Measurements from ENCODE around the gene PRKN. TPM values are rescaled to one million over a fixed set of nuclear protein-coding genes. Genes with fewer than 3 reads are reported as not detected.

Gene PRKN
- polyA plus RNA-seq, 3 donors, result 0.41 to 16.8 (median 2.1) TPM

- H3K27ac ChIP-seq (ENCODE audit: low read depth, low read length), result no peak overlapping the region
- WGBS, 3 donors, result 84 to 93% (median 92%) methylated on average over 4 of the region's 4 CpGs
Measured at GRCh38 chr6:161479376-161479775, 1248.2 kb downstream of the PRKN start.

GRCh38 chr6:161477876-161478425, 1249.6 kb downstream of the PRKN start:
- 76 to 96% (median 93%) methylated on average over 7 of the region's 7 CpGs for WGBS, 3 donors
- no peak overlapping the region for H3K27ac ChIP-seq (ENCODE audit: low read depth, low read length)

- H3K27ac ChIP-seq (ENCODE audit: low read depth, low read length), result no peak overlapping the region
- WGBS, 3 donors, result 51 to 77% (median 61%) methylated on average over 9 of the region's 9 CpGs
Measured at GRCh38 chr6:161476711-161477110, 1250.9 kb downstream of the PRKN start.

- no peak overlapping the region for H3K27ac ChIP-seq (ENCODE audit: low read depth, low read length)
- 68 to 75% (median 74%) methylated on average over 2 of the region's 2 CpGs for WGBS, 3 donors
Measured at GRCh38 chr6:161465403-161465802, 1262.2 kb downstream of the PRKN start.

- no peak overlapping the region for H3K27ac ChIP-seq (ENCODE audit: low read depth, low read length)
- 64 to 75% (median 71%) methylated on average over 2 of the region's 2 CpGs for WGBS, 3 donors
Measured at GRCh38 chr6:161463071-161463470, 1264.5 kb downstream of the PRKN start.

- WGBS, 3 donors, result 77 to 89% (median 79%) methylated on average over 2 of the region's 2 CpGs
- H3K27ac ChIP-seq (ENCODE audit: low read depth, low read length), result no peak overlapping the region
Measured at GRCh38 chr6:161462148-161462547, 1265.4 kb downstream of the PRKN start.

GRCh38 chr6:161459008-161459615, 1268.5 kb downstream of the PRKN start:
- WGBS, 3 donors, result 25 to 34% (median 25%) methylated on average over 1 of the region's 1 CpG
- H3K27ac ChIP-seq (ENCODE audit: low read depth, low read length), result no peak overlapping the region

- H3K27ac ChIP-seq (ENCODE audit: low read depth, low read length), result no peak overlapping the region
- WGBS, 3 donors, result 66 to 83% (median 73%) methylated on average over 12 of the region's 12 CpGs
Measured at GRCh38 chr6:161458201-161458951, 1269.2 kb downstream of the PRKN start.

- WGBS, 3 donors, result 79 to 94% (median 92%) methylated on average over 4 to 5 of the region's 5 CpGs
- no peak overlapping the region for H3K27ac ChIP-seq (ENCODE audit: low read depth, low read length)
Measured at GRCh38 chr6:161455848-161456247, 1271.7 kb downstream of the PRKN start.

- 65 to 82% (median 72%) methylated on average over 4 of the region's 4 CpGs for WGBS, 3 donors
- H3K27ac ChIP-seq (ENCODE audit: low read depth, low read length), result no peak overlapping the region
Measured at GRCh38 chr6:161453558-161453957, 1274.0 kb downstream of the PRKN start.

GRCh38 chr6:161452241-161452640, 1275.3 kb downstream of the PRKN start:
- 92 to 96% (median 95%) methylated on average over 3 of the region's 3 CpGs for WGBS, 3 donors

GRCh38 chr6:161449521-161449920, 1278.0 kb downstream of the PRKN start:
- no peak overlapping the region for H3K27ac ChIP-seq (ENCODE audit: low read depth, low read length)
- WGBS, 3 donors, result 93 to 96% (median 93%) methylated on average over 3 of the region's 3 CpGs

More at GRCh38 chr6:161452241-161452640, 1275.3 kb downstream of the PRKN start:
- H3K27ac ChIP-seq (ENCODE audit: low read depth, low read length), result no peak overlapping the region

- no peak overlapping the region for H3K27ac ChIP-seq (ENCODE audit: low read depth, low read length)
- WGBS, 3 donors, result 94 to 98% (median 96%) methylated on average over 7 of the region's 7 CpGs
Measured at GRCh38 chr6:161446949-161447348, 1280.6 kb downstream of the PRKN start.

- 70 to 74% (median 73%) methylated on average over 6 of the region's 6 CpGs for WGBS, 3 donors
- H3K27ac ChIP-seq (ENCODE audit: low read depth, low read length), result no peak overlapping the region
Measured at GRCh38 chr6:161446296-161446925, 1281.2 kb downstream of the PRKN start.

GRCh38 chr6:161445021-161445799, 1282.4 kb downstream of the PRKN start:
- H3K27ac ChIP-seq (ENCODE audit: low read depth, low read length), result no peak overlapping the region
- WGBS, 3 donors, result 63 to 71% (median 67%) methylated on average over 20 of the region's 20 CpGs

- H3K27ac ChIP-seq (ENCODE audit: low read depth, low read length), result no peak overlapping the region
- 39 to 53% (median 41%) methylated on average over 15 of the region's 15 CpGs for WGBS, 3 donors
Measured at GRCh38 chr6:161444464-161444863, 1283.1 kb downstream of the PRKN start.

GRCh38 chr6:161443848-161444247, 1283.7 kb downstream of the PRKN start:
- no peak overlapping the region for H3K27ac ChIP-seq (ENCODE audit: low read depth, low read length)
- WGBS, 3 donors, result 57 to 63% (median 59%) methylated on average over 8 of the region's 8 CpGs

GRCh38 chr6:161442420-161442819, 1285.1 kb downstream of the PRKN start:
- H3K27ac ChIP-seq (ENCODE audit: low read depth, low read length), result no peak overlapping the region
- WGBS, 3 donors, result 86 to 92% (median 90%) methylated on average over 15 of the region's 15 CpGs

Measured in adipose tissue (tissue), 3 donors.